GM18873 (cell line): ENCODE data around the gene DIS3L2.

ENCODE experiments used
- ATAC-seq: cut with Tn5 transposase; IDR thresholded peaks from one replicate; pipeline ENCODE4 v1.9.1; 2021; ENCODE audit warnings: mild to moderate bottlenecking, moderate library complexity, moderate number of reproducible peaks; ENCODE audit not compliant: unreplicated experiment, low FRiP score

Gene DIS3L2

GRCh38 chr2:231951452-231952035, 10.0 kb upstream of the DIS3L2 start:
- no peak for ATAC-seq

- no peak for ATAC-seq
Observed at GRCh38 chr2:231955758-231956472, 5.6 kb upstream of the DIS3L2 start.

GRCh38 chr2:231957913-231958763, 3.4 kb upstream of the DIS3L2 start:
- ATAC-seq, result no peak

- no peak for ATAC-seq
Observed at GRCh38 chr2:231960810-231961348, 634 bp upstream of the DIS3L2 start.

- no peak for ATAC-seq
Observed at GRCh38 chr2:231965102-231965501, 3.6 kb downstream of the DIS3L2 start.

- no peak for ATAC-seq
Observed at GRCh38 chr2:231966886-231967285, 5.4 kb downstream of the DIS3L2 start.

GRCh38 chr2:231968820-231969219, 7.3 kb downstream of the DIS3L2 start:
- ATAC-seq, result no peak

GRCh38 chr2:231970461-231970860, 8.9 kb downstream of the DIS3L2 start:
- no peak for ATAC-seq

GRCh38 chr2:231975001-231975400, 13.5 kb downstream of the DIS3L2 start:
- ATAC-seq, result no peak

- no peak for ATAC-seq
Observed at GRCh38 chr2:231977430-231977829, 15.9 kb downstream of the DIS3L2 start.

- ATAC-seq, result no peak
Observed at GRCh38 chr2:231984992-231985391, 23.5 kb downstream of the DIS3L2 start.

GRCh38 chr2:231985823-231986261, 24.3 kb downstream of the DIS3L2 start:
- no peak for ATAC-seq

GRCh38 chr2:231987124-231987727, 25.7 kb downstream of the DIS3L2 start:
- no peak for ATAC-seq

GRCh38 chr2:231988179-231988866, 26.8 kb downstream of the DIS3L2 start:
- ATAC-seq, result no peak

- ATAC-seq, result no peak
Observed at GRCh38 chr2:231991664-231992063, 30.2 kb downstream of the DIS3L2 start.

- no peak for ATAC-seq
Observed at GRCh38 chr2:231992888-231993287, 31.4 kb downstream of the DIS3L2 start.

- no peak for ATAC-seq
Observed at GRCh38 chr2:231996797-231997540, 35.5 kb downstream of the DIS3L2 start.

- no peak for ATAC-seq
Observed at GRCh38 chr2:231998046-231998445, 36.5 kb downstream of the DIS3L2 start.

- ATAC-seq, result no peak
Observed at GRCh38 chr2:232000439-232000838, 38.9 kb downstream of the DIS3L2 start.
